Measurements from ENCODE around the gene TCF21. TPM values are rescaled to one million over a fixed set of nuclear protein-coding genes. Genes with fewer than 3 reads are reported as not detected.
"Not testable (repeated sequence)": the region's sequence is repeated elsewhere in the genome, so short reads cannot be mapped to it uniquely, and the experiment has no call there.

TCF21 gene
- total RNA-seq (2014; rRNA removed; shearing (Covaris generic)): 0.03 TPM in 1 of 2 replicates, not detected in the other
- 0.07 TPM in 1 of 2 replicates, not detected in the other for polyA plus RNA-seq (2015; cell fraction: cytosol; rRNA removed)
- polyA plus RNA-seq (2015; cell fraction: nucleus; rRNA removed): 0.05 and 0.15 TPM in 2 replicates

- DNase-seq (ENCODE audit: low read depth): no peak
These were observed at the start of gene TCF21 for GRCh38 chr6:133888929-133889556. TCF21 (plus strand) TSS chr6:133889113; CDS start chr6:133889398, 285 bp downstream.

- DNase-seq (ENCODE audit: low read depth): no peak
These were observed 47.7 kb upstream of the TCF21 start for GRCh38 chr6:133841176-133841575.

- DNase-seq (ENCODE audit: low read depth): no peak
These were observed 45.8 kb upstream of the TCF21 start for GRCh38 chr6:133843098-133843497.

- DNase-seq (ENCODE audit: low read depth): no peak
These were observed 44.2 kb upstream of the TCF21 start for GRCh38 chr6:133844709-133845108.

GRCh38 chr6:133854041-133854363 lies 34.9 kb upstream of the TCF21 start:
- no peak for DNase-seq (ENCODE audit: low read depth)

- DNase-seq (ENCODE audit: low read depth): no peak
These were observed 34.3 kb upstream of the TCF21 start for GRCh38 chr6:133854364-133855275.

- DNase-seq (ENCODE audit: low read depth): no peak
These were observed 33.5 kb upstream of the TCF21 start for GRCh38 chr6:133855276-133855990.

GRCh38 chr6:133855991-133856370 lies 32.9 kb upstream of the TCF21 start:
- no peak for DNase-seq (ENCODE audit: low read depth)

GRCh38 chr6:133856911-133857310 lies 32.0 kb upstream of the TCF21 start:
- no peak for DNase-seq (ENCODE audit: low read depth)

GRCh38 chr6:133857696-133858095 lies 31.2 kb upstream of the TCF21 start:
- DNase-seq (ENCODE audit: low read depth): no peak

- not testable (repeated sequence) for DNase-seq (ENCODE audit: low read depth)
These were observed 27.6 kb upstream of the TCF21 start for GRCh38 chr6:133861337-133861736.

GRCh38 chr6:133863228-133863627 lies 25.7 kb upstream of the TCF21 start:
- no peak for DNase-seq (ENCODE audit: low read depth)

- DNase-seq (ENCODE audit: low read depth): no peak
These were observed 23.2 kb upstream of the TCF21 start for GRCh38 chr6:133865680-133866079.

GRCh38 chr6:133871131-133871530 lies 17.8 kb upstream of the TCF21 start:
- DNase-seq (ENCODE audit: low read depth): no peak

- no peak for DNase-seq (ENCODE audit: low read depth)
These were observed 15.4 kb upstream of the TCF21 start for GRCh38 chr6:133873538-133873937.

GRCh38 chr6:133877116-133877515 lies 11.8 kb upstream of the TCF21 start:
- no peak for DNase-seq (ENCODE audit: low read depth)

- no peak for DNase-seq (ENCODE audit: low read depth)
These were observed 8.9 kb upstream of the TCF21 start for GRCh38 chr6:133880006-133880405.

GRCh38 chr6:133880896-133881295 lies 8.0 kb upstream of the TCF21 start:
- DNase-seq (ENCODE audit: low read depth): no peak

GRCh38 chr6:133886104-133886775 lies 2.7 kb upstream of the TCF21 start:
- DNase-seq (ENCODE audit: low read depth): no peak

GRCh38 chr6:133887156-133887879 lies 1.6 kb upstream of the TCF21 start:
- no peak for DNase-seq (ENCODE audit: low read depth)

- no peak for DNase-seq (ENCODE audit: low read depth)
These were observed 1.1 kb upstream of the TCF21 start for GRCh38 chr6:133887880-133888230.

All from HT1080 (cell line).